ENCODE results near the gene WIPF3. TPM values are rescaled to one million over a fixed set of nuclear protein-coding genes. Genes with fewer than 3 reads are reported as not detected.
"Not testable (repeated sequence)": the region's sequence is repeated elsewhere in the genome, so short reads cannot be mapped to it uniquely, and the experiment has no call there.

WIPF3 gene
- polyA plus RNA-seq, 4 donors = 4.9 to 5.3 (median 5.1) TPM

DNA sequence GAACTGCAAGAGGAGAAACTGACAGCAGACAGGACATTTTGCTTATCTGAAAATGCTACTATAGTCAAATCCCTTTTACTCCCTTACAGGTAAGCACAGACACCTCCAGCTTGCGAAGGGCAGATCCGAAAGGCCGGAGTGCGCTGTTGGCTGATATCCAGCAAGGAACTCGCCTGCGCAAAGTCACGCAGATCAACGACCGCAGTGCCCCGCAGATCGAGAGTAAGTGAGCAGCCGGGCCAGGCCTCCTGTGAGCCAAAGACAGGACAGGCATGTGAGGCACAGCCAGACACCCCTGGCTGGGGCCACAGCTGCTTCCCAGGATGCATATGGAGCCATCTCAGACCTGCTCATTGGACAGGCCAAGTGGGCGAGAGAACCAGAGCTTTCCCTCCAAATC lies 69.4 kb downstream of the WIPF3 start:
- no peak for DNase-seq (ENCODE audit: low read depth in 4 of 4, low spot score in 2 of 4)

DNA sequence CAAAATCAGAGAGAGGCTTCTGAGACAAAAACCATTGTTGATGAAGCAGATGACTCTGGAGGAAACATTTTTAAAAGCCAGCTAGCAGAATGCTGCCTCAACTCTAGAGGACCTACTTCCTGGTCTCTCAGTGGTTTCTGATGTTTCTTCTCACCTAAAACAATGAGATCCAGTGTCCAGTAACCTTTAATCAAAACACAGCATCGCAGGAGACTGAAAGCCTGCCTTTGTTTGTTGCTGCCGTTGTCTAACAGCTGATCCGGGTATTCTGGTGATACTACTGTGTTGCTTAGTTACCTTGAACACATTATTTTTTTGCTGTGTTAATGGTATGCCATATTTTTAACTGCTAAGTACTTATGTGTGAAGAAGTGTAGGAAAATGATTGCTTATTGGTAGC lies 70.9 kb downstream of the WIPF3 start:
- no peak for DNase-seq (ENCODE audit: low read depth in 4 of 4, low spot score in 2 of 4)

DNA sequence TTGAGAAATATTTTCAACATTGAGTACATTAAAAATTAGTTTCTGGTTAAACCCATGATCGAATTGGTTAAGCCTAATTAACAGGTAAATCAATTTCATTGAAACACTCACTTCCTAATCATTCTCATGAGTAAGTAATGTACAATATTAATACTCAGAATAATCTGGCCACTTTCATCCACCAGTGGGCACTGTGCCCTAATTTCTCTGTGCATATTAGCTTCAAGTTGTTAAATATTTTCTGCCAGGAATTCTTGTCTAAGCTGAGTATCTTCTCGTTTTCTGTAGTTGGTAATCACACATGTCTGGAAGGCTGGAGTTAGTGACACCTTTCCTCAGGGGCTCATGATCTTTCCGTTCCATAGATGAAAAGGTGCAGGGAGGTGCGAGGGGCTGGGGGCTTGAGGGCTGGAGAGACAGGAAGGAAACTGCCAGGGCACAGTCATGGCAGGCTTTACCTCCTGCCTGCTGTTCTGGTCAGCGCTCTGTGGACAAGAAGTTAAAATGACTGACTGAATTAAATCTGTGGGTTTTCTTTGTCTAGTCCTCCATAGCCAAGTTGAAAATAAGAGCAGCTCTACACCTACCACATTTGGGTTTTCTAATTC lies 71.9 kb downstream of the WIPF3 start:
- no peak for DNase-seq (ENCODE audit: low read depth in 4 of 4, low spot score in 2 of 4)

DNA sequence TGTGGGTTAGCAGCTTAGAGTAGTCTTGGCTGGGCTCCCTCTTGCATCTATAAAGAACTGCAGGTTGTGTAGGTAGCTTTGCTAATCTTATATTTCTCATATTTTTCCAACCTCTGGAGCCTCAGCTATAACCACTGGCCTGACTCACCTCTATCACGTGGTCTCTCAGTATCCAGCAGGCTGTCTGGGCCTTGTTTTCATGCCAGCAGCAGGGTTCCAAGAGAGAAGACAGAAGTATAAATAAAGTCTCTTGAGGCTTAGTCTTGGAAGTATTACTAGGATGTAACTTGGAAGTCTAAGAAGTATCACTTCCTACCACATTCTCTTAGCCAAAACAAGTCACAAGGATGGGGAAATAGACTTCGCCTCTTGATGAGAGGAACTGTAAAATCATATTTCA lies 73.3 kb downstream of the WIPF3 start:
- DNase-seq (ENCODE audit: low read depth in 4 of 4, low spot score in 2 of 4) = no peak

DNA sequence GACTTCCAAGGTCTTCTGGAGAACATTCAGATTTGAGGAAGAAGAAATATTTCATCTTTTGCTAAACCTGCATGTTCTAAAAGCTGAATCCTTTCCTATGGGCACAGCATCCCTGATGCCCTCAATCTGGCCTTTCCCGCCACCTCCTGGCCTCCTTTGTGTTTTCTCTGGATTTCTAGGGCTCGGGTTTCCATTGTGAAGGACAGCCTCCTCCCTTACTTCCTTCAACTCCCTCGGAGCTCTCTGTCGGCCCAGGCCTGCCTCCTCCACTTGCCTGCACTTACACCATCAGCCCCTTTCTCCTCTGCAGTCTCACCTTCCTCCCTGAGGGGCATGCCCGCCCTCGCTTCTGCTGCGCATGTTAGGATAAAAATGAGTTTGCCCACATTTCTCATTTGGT lies 75.4 kb downstream of the WIPF3 start:
- DNase-seq (ENCODE audit: low read depth in 4 of 4, low spot score in 2 of 4) = no peak

DNA sequence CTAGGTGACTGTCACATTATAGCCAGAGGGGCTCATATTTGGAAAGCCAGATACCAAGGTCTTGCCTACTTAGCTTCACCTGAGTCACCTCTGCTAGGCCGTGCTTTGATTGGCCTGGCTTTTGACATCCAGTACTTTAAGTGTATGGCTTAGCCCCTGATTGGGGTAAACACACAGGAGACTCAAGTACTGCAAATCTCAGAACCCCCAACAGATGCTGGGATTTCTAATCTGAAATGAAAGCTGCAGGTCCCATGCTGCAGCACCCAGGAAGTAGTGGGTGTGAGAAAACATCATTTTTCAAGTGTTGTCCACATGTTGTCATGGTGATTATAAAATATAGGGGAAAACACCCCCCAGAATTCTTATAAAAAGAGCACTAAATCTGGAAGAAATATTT lies 76.2 kb downstream of the WIPF3 start:
- DNase-seq (ENCODE audit: low read depth in 4 of 4, low spot score in 2 of 4) = no peak

DNA sequence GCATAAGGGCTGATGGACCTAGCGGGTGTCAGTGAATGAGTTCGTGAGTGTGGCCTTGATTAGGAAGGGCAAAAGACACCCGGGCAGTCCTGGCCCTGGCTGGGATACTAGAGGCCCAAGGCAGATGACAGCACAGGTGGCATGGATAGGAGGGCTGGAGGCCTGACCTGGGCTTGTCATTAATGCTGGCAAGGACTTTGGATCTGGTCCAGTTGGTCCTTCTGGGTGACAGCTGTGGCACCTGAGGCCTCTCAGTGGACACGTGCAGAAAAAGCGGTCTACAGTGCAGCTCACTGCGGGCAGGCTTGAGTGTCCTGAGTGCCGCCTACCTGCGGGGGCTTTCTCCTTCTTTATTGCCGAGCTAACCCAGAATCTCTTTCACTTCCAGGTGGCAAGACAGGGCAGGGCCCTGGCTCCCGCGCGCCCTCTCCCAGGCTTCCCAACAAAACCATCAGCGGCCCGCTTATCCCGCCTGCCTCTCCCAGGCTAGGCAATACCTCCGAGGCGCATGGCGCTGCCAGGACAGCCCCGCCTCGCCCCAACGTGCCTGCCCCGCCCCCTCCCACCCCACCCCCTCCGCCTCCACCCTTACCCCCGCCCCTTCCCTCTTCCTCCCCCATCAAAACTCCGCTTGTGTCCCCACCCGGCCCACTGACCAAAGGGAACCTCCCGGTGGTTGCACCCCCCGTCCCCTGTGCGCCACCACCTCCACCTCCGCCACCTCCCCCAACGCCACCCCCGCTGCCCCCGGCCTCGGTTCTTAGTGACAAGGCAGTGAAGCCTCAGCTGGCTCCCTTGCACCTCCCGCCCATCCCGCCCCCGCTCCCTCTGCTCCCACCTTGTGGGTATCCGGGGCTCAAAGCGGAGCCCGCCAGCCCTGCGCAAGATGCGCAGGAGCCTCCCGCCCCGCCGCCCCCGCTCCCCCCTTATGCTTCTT lies 77.4 kb downstream of the WIPF3 start:
- no peak for DNase-seq (ENCODE audit: low read depth in 4 of 4, low spot score in 2 of 4)

DNA sequence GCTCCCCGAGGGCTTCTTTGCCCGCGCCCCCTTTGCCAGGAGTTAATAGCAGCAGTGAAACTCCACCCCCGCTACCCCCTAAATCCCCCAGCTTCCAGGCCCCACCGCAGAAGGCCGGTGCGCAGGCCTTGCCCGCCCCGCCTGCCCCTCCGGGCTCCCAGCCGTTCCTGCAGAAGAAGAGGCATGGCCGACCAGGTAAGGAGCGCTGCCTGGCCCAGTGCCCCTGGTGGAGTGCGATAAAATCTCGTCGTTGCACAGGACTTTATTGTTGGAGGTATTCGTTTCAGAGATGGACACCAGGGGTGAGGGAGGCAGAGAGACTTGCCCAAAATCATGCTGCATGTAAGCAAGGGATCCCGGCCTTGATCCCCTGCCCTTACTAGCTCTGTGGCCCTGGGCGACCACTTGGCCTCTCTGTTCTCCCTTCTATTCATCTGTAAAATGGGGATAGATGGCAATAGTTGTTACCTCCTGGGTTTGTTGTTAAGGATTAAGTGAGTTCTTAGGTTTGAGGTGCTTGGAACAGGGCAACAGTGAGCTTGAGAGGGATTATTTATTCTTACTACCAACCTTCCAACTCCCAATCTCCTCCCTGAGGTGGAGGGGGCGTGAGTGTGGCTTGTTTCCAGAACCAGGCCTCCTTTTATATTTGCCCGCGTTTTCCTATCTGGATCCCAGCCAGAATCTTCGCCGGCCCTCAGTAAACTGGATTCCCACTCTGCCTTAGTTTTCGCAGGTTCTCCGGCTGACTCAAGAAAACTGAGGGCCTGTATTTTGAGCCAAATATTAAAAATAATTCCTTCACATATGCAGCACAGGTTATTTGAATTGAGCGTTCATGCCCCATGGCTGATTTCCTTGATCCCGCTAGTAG lies 78.3 kb downstream of the WIPF3 start:
- DNase-seq (ENCODE audit: low read depth in 4 of 4, low spot score in 2 of 4) = no peak

DNA sequence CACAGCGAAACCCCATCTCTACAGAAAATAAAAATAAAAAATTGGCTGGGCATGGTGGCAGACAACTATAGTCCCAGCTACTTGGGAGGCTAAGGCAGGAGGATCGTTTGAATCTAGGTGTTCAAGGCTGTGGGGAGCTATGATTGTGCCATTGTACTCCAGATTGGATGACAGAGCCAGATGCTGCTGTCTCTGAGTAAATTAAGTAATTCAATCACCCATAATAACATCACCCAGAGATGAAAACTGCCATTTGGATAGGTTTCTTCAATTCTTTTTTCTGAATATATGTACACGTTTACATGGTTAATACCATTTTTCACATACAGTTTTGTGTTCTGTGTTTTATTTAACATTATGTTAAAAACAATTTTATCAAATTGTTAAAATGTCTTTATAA lies 79.3 kb downstream of the WIPF3 start:
- no peak for DNase-seq (ENCODE audit: low read depth in 4 of 4, low spot score in 2 of 4)

DNA sequence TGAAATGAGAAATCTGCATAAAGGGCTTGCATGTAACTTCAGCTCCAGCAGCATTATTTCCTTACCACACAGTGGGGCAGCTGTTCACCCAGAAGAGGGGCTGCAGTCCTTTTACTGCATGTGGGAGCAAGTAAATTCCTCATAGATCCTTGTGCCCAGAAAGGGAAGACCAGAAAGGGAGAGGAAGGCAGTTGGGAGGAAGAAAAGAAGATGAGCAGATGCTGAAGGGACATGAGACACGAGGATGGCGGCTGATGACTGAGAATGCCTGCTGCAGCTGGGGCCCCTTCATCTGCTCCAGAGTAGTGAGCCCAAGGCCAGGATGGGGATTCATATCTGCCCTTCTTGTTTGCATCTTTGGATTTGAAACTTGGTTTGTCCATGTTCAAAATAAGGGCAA lies 80.5 kb downstream of the WIPF3 start:
- no peak for DNase-seq (ENCODE audit: low read depth in 4 of 4, low spot score in 2 of 4)

DNA sequence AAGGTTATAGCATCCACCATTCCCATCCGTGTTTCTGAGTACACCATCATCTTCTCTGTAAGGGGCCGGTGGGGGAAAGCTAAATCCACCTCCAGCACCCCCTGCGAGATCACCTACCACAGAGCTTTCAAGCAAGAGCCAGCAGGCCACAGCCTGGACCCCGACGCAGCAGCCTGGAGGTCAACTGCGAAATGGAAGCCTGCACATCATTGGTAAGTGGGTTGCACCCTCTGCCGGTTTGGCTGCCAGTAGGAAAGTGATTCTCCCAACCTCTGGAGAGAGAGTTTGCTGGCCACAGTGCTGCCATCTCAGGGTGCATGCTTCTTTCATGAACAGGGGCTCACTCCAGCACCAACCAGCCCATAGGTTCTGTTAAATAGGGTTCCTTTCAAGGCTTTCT lies 81.7 kb downstream of the WIPF3 start:
- no peak for DNase-seq (ENCODE audit: low read depth in 4 of 4, low spot score in 2 of 4)

DNA sequence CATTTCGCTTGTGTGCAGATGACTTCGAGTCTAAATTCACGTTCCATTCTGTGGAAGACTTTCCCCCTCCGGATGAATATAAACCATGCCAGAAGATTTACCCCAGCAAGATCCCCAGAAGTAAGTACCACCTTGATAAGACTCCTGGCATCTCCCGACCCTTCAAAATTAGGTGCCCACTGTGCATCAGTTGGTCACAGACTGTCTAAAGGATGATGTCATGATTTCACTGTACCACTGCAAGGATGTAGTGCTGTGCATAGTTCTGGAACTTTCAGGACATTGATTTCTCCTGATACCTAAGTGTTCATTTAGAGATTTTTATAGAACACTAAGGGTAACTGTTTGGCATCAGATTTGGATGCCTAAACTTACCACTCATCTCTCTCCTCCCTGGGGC lies 83.0 kb downstream of the WIPF3 start:
- no peak for DNase-seq (ENCODE audit: low read depth in 4 of 4, low spot score in 2 of 4)

DNA sequence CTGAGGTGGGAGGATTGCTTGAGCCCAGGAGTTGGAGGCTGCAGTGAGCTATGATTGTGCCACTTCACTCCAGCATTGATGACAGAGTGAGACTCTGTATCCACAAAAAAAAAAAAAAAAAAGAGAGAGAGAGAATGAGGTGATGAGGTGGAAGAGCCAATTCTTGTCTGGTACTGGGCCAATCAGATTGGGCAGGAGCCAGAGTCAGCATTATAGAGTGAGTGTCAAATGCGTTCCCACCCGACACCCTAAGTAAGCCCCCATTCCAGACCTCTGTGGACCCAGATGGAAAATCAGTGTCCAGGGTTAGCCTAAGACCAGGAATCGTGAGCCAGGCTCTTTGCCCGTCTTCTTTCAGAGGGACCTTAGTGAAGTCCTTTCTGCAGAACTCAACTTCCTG lies 83.9 kb downstream of the WIPF3 start:
- no peak for DNase-seq (ENCODE audit: low read depth in 4 of 4, low spot score in 2 of 4)

DNA sequence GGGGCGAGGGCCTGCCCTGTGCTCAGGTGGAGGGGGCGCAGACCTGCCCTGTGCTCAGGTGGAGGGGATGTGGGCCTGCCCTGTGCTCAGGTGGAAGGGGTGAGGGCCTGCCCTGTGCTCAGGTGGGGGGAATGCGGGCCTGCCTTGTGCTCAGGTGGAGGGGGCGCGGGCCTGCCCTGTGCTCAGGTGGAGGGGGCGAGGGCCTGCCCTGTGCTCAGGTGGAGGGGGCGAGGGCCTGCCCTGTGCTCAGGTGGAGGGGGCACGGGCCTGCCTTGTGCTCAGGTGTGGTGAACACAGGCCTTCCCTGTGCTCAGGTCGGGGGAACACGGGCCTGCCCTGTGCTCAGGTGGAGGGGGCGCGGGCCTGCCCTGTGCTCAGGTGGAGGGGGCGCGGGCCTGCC lies 84.5 kb downstream of the WIPF3 start:
- DNase-seq (ENCODE audit: low read depth in 4 of 4, low spot score in 2 of 4) = not testable (repeated sequence)

DNA sequence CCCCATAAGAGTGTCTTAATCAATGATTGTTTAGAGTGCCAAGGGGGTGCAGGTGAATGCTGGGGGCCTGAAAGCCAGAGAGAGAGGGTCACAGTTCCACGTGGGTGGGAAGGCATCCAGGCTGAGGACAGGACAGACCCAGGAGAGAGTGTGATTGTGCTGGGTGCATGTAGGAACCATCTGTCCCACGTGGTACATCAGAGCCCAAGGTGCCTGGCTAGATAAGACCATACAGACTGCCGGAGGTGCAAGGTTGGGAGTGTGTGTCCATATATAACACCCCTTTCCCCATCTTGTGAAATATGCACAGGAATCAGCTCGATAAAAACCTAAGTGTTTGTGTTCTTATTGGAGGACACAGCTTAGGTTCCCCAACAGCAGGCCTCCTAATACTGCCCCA lies 85.5 kb downstream of the WIPF3 start:
- DNase-seq (ENCODE audit: low read depth in 4 of 4, low spot score in 2 of 4) = no peak

DNA sequence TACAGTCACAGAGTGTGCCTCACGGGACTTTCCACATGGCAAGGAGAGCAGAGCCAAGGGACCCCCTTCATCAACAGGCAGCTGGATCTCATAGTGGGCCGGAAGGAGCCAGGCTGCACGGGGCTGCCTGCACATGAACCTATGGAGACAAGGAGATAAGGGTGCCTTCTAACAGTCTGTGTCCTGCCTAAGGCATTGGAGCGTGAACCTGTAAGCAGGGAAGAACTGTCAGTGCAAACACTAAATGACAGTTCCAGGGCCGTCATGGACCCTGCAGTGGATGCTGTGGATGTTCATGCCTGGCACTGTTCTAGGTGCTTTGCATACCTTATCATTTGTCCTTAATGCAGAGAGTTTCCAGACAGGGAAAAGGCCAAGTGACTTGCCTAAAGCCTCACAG lies 85.9 kb downstream of the WIPF3 start:
- DNase-seq (ENCODE audit: low read depth in 4 of 4, low spot score in 2 of 4) = no peak

DNA sequence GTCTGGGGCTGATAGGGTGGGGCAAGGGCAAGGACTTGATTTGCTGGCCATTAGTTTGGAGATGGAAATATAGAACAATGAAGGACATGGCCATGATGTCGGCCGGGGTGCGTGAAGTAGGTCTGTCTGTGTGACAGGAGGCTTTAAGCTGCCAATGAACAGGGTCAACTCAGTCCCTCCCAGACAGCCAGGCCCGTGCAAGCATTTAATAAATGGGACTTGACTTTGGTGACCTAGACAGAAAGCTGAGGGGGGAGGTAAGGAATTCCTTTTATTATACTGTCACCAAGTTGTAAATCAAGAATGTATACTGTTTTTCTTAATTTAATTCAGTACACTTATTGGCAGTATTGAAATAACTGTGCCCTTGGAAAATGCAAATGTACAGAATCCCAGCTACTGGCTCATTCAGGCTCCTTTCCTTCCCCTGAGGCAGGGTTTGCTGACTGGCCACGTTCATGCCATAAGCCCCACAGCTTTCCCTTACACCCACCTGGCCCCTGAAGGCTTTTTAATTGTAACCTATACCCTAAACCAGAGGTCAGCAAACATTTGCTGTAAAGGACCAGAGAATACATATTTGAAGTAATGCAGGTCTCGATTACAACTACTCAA lies 87.2 kb downstream of the WIPF3 start:
- no peak for DNase-seq (ENCODE audit: low read depth in 4 of 4, low spot score in 2 of 4)

DNA sequence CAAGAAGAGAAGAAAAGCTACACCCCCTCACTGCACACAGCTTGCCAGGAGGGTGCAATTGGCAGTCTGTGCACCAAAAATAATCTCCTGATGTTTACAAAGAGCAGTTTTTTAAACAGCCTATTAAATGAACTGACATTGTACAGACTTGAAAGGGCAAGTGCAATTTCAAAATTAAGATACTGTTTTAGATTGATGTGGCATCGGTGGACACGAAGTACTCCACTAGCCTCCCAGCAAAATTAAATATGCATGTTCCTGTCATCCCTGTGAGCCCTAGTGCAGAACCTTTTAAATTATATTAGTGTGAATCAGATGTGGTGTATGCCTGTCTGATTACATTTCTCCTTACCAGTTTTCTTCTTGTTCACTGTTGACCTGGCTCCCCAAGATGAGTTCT lies 87.9 kb downstream of the WIPF3 start:
- no peak for DNase-seq (ENCODE audit: low read depth in 4 of 4, low spot score in 2 of 4)

DNA sequence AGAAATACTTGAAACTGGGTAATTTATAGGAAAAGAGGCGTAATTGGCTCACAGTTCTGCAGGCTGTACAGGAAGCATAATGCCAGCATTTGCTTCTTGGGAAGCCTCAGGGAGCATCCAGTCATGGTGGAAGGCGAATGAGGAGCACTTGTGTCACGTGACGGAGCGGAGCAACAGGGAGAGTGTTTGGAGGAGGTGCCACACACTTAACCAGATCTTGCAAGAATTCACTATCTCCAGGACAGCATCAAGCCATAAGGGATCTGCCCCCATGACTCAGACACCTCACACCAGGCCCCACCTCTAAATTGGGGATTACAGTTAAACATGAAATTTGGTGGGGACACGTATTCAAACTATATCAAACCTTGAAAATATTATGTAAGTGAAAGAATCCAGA lies 89.3 kb downstream of the WIPF3 start:
- no peak for DNase-seq (ENCODE audit: low read depth in 4 of 4, low spot score in 2 of 4)

DNA sequence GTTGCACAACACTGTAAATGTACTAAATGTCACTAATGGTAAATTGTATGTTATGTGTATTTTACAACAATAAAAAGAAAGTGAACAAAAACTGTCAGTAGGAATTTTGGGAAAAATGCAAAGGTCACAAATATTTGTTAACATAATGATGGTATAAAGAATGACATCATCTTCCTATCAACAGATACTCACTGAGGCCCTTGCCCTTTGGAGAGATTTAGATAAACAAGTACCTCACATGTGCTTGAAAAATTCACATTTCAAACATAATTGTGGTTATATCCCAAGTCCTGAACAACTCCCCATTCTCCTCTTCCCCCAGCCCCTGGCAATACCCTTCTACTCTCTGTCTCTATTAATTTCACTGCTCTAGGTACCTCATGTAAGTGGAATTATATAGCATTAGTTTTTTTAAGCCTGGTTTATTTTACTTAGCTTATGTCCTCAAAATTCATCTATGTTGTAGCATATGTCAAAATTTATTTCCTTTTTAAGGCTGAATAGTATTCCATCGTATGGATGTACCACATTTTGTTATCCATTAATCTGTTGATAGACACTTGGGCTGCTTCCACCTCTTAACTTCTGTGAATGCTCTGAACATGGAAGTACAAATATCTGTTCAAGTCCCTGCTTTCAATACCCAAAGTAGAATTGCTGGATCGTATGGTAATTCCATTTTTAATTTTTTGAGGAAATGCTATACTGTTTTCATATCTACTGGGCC lies 90.5 kb downstream of the WIPF3 start:
- no peak for DNase-seq (ENCODE audit: low read depth in 4 of 4, low spot score in 2 of 4)
